MM.1S (cell line): ENCODE measurements around the gene HDAC9.

Experiments
- CTCF ChIP-seq: fragments of 300-600 bp; sonication (generic); IDR thresholded peaks from 2 replicates; pipeline ENCODE4 v1.5.1; 2016; ENCODE audit warnings: antibody characterized with exemption, low read length, mixed read lengths
- EZH2 ChIP-seq: fragments of 300-600 bp; sonication (generic); optimal IDR thresholded peaks from 2 replicates; pipeline ENCODE3; 2017; ENCODE audit warnings: low read depth, mild to moderate bottlenecking, antibody characterized with exemption, low read length, mixed read lengths

GRCh38 chr7:18497082-18497481, 1.5 kb downstream of the HDAC9 start:
- TF ChIP-seq CTCF (no peak), EZH2 (no peak)
